NB4 (cell line): ENCODE measurements around the gene TRIO.

Experiments used
- DNase-seq: peaks from one replicate; pipeline ENCODE4 v3.0.0; 2010; ENCODE audit warnings: low read depth
- H3K4me3 ChIP-seq: one replicate; pipeline ENCODE4 v1.5.1; 2011; ENCODE audit warnings: mild to moderate bottlenecking, low read depth, low read length, moderate library complexity
- MAX ChIP-seq: IDR thresholded peaks from 2 replicates; pipeline ENCODE4 v1.6.1; 2011; ENCODE audit warnings: low read depth, low read length
- MYC ChIP-seq: IDR thresholded peaks from 2 replicates; pipeline ENCODE4 v1.6.1; 2011; ENCODE audit warnings: low read depth, low read length
- POLR2A ChIP-seq: IDR thresholded peaks from 2 replicates; pipeline ENCODE4 v1.6.1; 2011; ENCODE audit warnings: mild to moderate bottlenecking; ENCODE audit not compliant: insufficient read length; ENCODE audit errors: extremely low read depth
- TF ChIP-seq, protein P1 (sequence below): IDR thresholded peaks from one replicate; pipeline ENCODE4 v1.5.1; 2012; ENCODE audit warnings: low read depth, low read length

The TRIO gene

DNA sequence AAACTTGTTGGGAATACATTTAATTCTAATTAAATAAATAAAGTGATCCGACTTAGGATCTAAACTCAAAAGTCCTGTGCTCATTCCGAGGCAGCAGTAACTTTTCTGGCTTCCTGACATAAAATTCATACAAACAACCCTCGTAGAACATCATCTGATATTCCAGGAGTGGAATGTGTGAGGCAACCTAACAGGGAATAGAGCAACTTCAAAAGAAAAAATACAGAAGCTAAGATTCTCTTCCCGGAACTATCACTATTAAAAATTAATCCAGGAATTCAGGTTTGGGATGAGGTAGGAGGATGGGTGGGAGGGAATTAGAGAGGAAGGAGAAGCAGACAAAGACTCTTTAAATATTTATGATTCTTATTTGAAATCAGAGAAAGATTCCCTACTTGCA, 32.9 kb upstream of the TRIO start:
- H3K4me3 ChIP-seq = no peak overlapping the region
- no peak for DNase-seq
- no peak for TF ChIP-seq POLR2A
- no peak for TF ChIP-seq MYC
- TF ChIP-seq MAX = no peak
- TF ChIP-seq, protein P1, sequence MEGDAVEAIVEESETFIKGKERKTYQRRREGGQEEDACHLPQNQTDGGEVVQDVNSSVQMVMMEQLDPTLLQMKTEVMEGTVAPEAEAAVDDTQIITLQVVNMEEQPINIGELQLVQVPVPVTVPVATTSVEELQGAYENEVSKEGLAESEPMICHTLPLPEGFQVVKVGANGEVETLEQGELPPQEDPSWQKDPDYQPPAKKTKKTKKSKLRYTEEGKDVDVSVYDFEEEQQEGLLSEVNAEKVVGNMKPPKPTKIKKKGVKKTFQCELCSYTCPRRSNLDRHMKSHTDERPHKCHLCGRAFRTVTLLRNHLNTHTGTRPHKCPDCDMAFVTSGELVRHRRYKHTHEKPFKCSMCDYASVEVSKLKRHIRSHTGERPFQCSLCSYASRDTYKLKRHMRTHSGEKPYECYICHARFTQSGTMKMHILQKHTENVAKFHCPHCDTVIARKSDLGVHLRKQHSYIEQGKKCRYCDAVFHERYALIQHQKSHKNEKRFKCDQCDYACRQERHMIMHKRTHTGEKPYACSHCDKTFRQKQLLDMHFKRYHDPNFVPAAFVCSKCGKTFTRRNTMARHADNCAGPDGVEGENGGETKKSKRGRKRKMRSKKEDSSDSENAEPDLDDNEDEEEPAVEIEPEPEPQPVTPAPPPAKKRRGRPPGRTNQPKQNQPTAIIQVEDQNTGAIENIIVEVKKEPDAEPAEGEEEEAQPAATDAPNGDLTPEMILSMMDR = no peak

- no peak overlapping the region for H3K4me3 ChIP-seq
- no peak for DNase-seq
- TF ChIP-seq, protein P1 = no peak
- no peak for TF ChIP-seq MAX
- no peak for TF ChIP-seq MYC
- TF ChIP-seq POLR2A = no peak
Measured at GRCh38 chr5:14110680-14111079, 32.5 kb upstream of the TRIO start.

GRCh38 chr5:14112998-14113652, 30.0 kb upstream of the TRIO start:
- no peak for DNase-seq
- H3K4me3 ChIP-seq = no peak overlapping the region
- TF ChIP-seq POLR2A = no peak
- no peak for TF ChIP-seq MAX
- TF ChIP-seq MYC = no peak

DNA sequence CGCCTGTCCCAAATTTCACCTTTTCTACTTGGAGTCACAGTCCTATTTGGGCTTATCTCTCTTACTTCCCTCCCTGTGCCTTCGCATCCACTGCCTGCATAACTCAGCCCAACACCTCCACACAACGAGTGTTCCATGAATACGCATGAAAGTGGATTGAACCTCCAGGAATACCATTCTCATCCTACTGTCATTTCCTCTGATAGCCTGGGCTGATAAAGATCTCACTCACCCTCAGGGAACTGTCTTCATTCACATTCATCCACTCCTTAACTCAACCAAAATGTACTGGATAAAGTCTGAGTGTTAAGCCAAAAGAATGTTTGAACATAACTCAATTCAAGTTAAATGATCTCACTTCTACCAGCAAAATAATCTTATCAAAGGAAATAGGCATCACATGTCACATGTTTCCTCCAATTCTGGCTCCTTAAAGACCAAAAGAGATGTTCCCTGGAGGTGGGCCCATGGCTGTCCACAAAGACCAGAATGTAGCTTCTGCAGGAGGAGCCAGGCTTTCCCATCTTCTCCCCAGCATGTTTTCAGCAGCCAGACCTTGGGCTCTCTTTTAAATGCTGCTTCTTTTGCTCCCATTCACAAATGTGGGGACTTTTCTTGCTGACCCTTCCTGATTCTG, 28.4 kb upstream of the TRIO start:
- H3K4me3 ChIP-seq = no peak overlapping the region
- TF ChIP-seq POLR2A = no peak
- no peak for TF ChIP-seq MAX
- TF ChIP-seq MYC = no peak
- TF ChIP-seq, protein P1 = no peak
- DNase-seq = no peak

DNA sequence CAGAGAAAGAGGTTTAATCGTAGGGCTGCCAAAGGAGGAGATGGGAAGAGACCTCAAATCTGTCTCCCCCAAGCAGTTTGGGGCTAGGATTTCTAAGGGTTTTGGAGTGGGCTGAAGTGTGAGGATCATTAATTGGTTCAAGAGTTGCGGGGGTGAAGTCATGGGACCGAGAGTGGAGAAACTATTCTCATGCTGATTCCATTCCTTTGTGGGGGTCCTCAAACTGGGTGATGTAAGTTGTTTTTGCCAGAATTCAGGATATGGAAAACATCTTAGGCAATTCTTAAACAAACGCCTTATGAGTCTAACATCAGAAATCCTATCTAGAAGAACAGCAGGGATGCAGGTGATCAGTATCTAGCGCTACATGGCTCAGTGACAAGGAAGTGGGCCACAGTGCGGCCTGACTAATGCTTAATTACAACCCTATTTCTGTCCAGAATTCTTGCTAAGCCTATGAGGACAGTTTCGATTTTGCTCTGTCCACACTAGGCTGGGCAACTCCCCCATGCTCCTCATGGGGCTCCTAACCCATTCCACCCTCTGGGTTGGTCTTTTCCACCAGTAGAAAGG, 27.7 kb upstream of the TRIO start:
- DNase-seq = no peak
- TF ChIP-seq POLR2A (no peak), MYC (no peak), MAX (no peak)
- TF ChIP-seq, protein P1 = no peak
- no peak overlapping the region for H3K4me3 ChIP-seq
